HCT116 (cell line): ENCODE measurements around the gene PSKH1. TPM values are rescaled to one million over a fixed set of nuclear protein-coding genes. Genes with fewer than 3 reads are reported as not detected.
A peak's percentile ranks its signal among the peaks of the same experiment; 100 is the strongest.

ENCODE experiments used
- ATAC-seq: fragments of 200-7000 bp; cut with Tn5 transposase; 2 replicates; pipeline ENCODE4 v1.9.1; 2020; ENCODE audit warnings: mild to moderate bottlenecking, moderate library complexity
- BruUV-seq: library from RNA; stranded (reverse); fragments of 400-500 nt; replicated peaks from 2 replicates; lab custom pipeline; 2021; lab: Mats Ljungman, UMichigan
- CTCF ChIA-PET: fragments of 300-600 bp; sonication (Branson Sonifier 250); formaldehyde crosslinking; loops from one replicate; lab custom pipeline; 2021; ENCODE audit warnings: antibody characterized with exemption; lab: Charles Lee
- POLR2A ChIA-PET: fragments of 300-600, 350-600 bp; sonication (Branson Sonifier 250); formaldehyde crosslinking; loops from one replicate; lab custom pipeline; 2021; ENCODE audit warnings: antibody characterized with exemption; lab: Charles Lee
- RAD21 ChIA-PET, 2 experiments: fragments of 300-600 bp; sonication (Branson Sonifier 250); formaldehyde crosslinking; loops; one replicate each; lab custom pipeline; 2023; ENCODE audit warnings: low total read pairs in 2 of 2; ENCODE audit not compliant: uncharacterized antibody in 2 of 2, unreplicated experiment in 2 of 2, low non-redundant PET in 1 of 2; lab: Charles Lee
- DNase-seq: peaks from one replicate; pipeline ENCODE4 v3.0.0-alpha.2; 2010; ENCODE audit warnings: low read depth, low spot score
- H2AFZ ChIP-seq: fragments of 200-600 bp; shearing (Covaris generic), sonication (generic); 2 replicates; pipeline ENCODE4 v1.6.1; 2017; ENCODE audit warnings: low read depth, mixed run types, mixed read lengths, antibody characterized with exemption, low read length; ENCODE audit not compliant: poor library complexity, severe bottlenecking
- H3K27ac ChIP-seq: 2 replicates; pipeline ENCODE4 v1.5.1; 2012; ENCODE audit warnings: low read depth, low read length
- H3K27me3 ChIP-seq: fragments of 200-600 bp; sonication (generic); 2 replicates; pipeline ENCODE4 v1.6.1; 2016; ENCODE audit warnings: mixed run types, low read length, mixed read lengths; ENCODE audit not compliant: insufficient read depth
- H3K36me3 ChIP-seq, 2 experiments: fragments of 200-500 bp in 1 of 2; fragments of 200-600 bp in 1 of 2; sonication (Bioruptor generic) in 1 of 2; sonication (generic) in 1 of 2; 2 replicates each; pipeline versions ENCODE4 v1.5.1 to v1.6.1; 2014 to 2016; ENCODE audit warnings: low read length in 2 of 2, inconsistent platforms in 1 of 2, mixed read lengths in 1 of 2, mixed run types in 1 of 2; ENCODE audit not compliant: insufficient read depth in 2 of 2, control insufficient read depth in 1 of 2
- H3K4me1 ChIP-seq, 2 experiments: fragments of 200-600 bp in 1 of 2; sonication (generic) in 1 of 2; 2 replicates each; pipeline versions ENCODE4 v1.5.1 to v1.6.1; 2012 to 2017; ENCODE audit warnings: low read length in 2 of 2, inconsistent platforms in 1 of 2, mild to moderate bottlenecking in 1 of 2, mixed read lengths in 1 of 2, mixed run types in 1 of 2, moderate library complexity in 1 of 2; ENCODE audit not compliant: insufficient read depth in 2 of 2, control insufficient read depth in 1 of 2
- H3K4me2 ChIP-seq: fragments of 200-600 bp; sonication (generic); 2 replicates; pipeline ENCODE4 v1.6.1; 2017; ENCODE audit warnings: mixed run types, low read length, mixed read lengths
- H3K4me3 ChIP-seq, 2 experiments: fragments of 200-600 bp in 1 of 2; sonication (generic) in 1 of 2; replicated peaks in 1 of 2; 2 replicates each; pipeline ENCODE4 v1.5.1; 2011 to 2016; ENCODE audit warnings: low read length in 2 of 2, control low read depth in 1 of 2, low read depth in 1 of 2, mild to moderate bottlenecking in 1 of 2, mixed read lengths in 1 of 2, mixed run types in 1 of 2
- H3K79me2 ChIP-seq: fragments of 200-600 bp; sonication (generic); 2 replicates; pipeline ENCODE4 v1.6.1; 2017; ENCODE audit warnings: mild to moderate bottlenecking, mixed run types, low read length, moderate library complexity, mixed read lengths; ENCODE audit not compliant: insufficient read depth
- H3K9ac ChIP-seq: fragments of 200-600 bp; sonication (generic); 2 replicates; pipeline ENCODE4 v1.6.1; 2016; ENCODE audit warnings: low read length, mixed read lengths
- H3K9me2 ChIP-seq: fragments of 200-600 bp; sonication (generic), shearing (Covaris generic); 2 replicates; pipeline ENCODE4 v1.6.1; 2017; ENCODE audit warnings: mixed run types, mild to moderate bottlenecking, moderate library complexity; ENCODE audit not compliant: insufficient read depth
- H3K9me3 ChIP-seq, 2 experiments: fragments of 200-500 bp in 1 of 2; fragments of 200-600 bp in 1 of 2; sonication (Bioruptor generic) in 1 of 2; sonication (generic) in 1 of 2; 2 replicates each; pipeline ENCODE4 v1.6.1; 2014 to 2017; ENCODE audit warnings: low read length in 2 of 2, mixed read lengths in 2 of 2, inconsistent platforms in 1 of 2, low read depth in 1 of 2, mild to moderate bottlenecking in 1 of 2, mixed run types in 1 of 2, moderate library complexity in 1 of 2; ENCODE audit not compliant: control insufficient read depth in 1 of 2, insufficient read depth in 1 of 2
- H4K20me1 ChIP-seq: fragments of 200-600 bp; sonication (generic), shearing (Covaris generic); 2 replicates; pipeline ENCODE4 v1.6.1; 2017; ENCODE audit warnings: mixed run types, mild to moderate bottlenecking, moderate library complexity; ENCODE audit not compliant: insufficient read depth
- FOSL1 ChIP-seq: IDR thresholded peaks from 2 replicates; pipeline ENCODE4 v1.6.1; 2012; ENCODE audit warnings: low read depth
- POLR2A ChIP-seq: IDR thresholded peaks from 2 replicates; pipeline ENCODE4 v1.7.0; 2011; ENCODE audit warnings: borderline replicate concordance; ENCODE audit not compliant: insufficient read depth, insufficient read length; ENCODE audit errors: extremely low read depth
- POLR2AphosphoS5 ChIP-seq: IDR thresholded peaks from 2 replicates; pipeline ENCODE4 v1.6.1; 2011; ENCODE audit warnings: mild to moderate bottlenecking, low read depth, low read length, moderate library complexity
- RAD21 ChIP-seq: IDR thresholded peaks from 2 replicates; pipeline ENCODE4 v1.6.1; 2012; ENCODE audit warnings: low read depth, mild to moderate bottlenecking
- YY1 ChIP-seq: IDR thresholded peaks from 2 replicates; pipeline ENCODE4 v1.6.1; 2011; ENCODE audit warnings: low read length, low read depth, moderate library complexity, mild to moderate bottlenecking; ENCODE audit not compliant: insufficient replicate concordance; ENCODE audit errors: extremely low read depth
- intact Hi-C: fragments of 100-400 bp; cut with micrococcal nuclease; formaldehyde crosslinking; loops from 2 replicates; pipeline ENCODE4 v1.10.0; 2022
- total RNA-seq: library from RNA; stranded (reverse); gene quantifications from one replicate; pipeline ENCODE4 v1.2.1, GENCODE V29; 2021; ENCODE audit not compliant: unreplicated experiment
- TF ChIP-seq, protein P1 (sequence below), 3 experiments: fragments of 200-600 bp in 1 of 3; sonication (generic) in 1 of 3; IDR thresholded peaks in 2 of 3; conservative IDR thresholded peaks in 1 of 3; 2 replicates each; pipeline ENCODE4 v1.5.1; 2012 to 2017; ENCODE audit warnings: low read depth in 2 of 3, low read length in 2 of 3, antibody characterized with exemption in 1 of 3, borderline replicate concordance in 1 of 3, control low read depth in 1 of 3, mild to moderate bottlenecking in 1 of 3, mixed read lengths in 1 of 3, mixed run types in 1 of 3, moderate library complexity in 1 of 3; ENCODE audit not compliant: insufficient read depth in 1 of 3

Gene PSKH1
- total RNA-seq, 1 experiment from 2014 or later, result 16.2 TPM

DNA sequence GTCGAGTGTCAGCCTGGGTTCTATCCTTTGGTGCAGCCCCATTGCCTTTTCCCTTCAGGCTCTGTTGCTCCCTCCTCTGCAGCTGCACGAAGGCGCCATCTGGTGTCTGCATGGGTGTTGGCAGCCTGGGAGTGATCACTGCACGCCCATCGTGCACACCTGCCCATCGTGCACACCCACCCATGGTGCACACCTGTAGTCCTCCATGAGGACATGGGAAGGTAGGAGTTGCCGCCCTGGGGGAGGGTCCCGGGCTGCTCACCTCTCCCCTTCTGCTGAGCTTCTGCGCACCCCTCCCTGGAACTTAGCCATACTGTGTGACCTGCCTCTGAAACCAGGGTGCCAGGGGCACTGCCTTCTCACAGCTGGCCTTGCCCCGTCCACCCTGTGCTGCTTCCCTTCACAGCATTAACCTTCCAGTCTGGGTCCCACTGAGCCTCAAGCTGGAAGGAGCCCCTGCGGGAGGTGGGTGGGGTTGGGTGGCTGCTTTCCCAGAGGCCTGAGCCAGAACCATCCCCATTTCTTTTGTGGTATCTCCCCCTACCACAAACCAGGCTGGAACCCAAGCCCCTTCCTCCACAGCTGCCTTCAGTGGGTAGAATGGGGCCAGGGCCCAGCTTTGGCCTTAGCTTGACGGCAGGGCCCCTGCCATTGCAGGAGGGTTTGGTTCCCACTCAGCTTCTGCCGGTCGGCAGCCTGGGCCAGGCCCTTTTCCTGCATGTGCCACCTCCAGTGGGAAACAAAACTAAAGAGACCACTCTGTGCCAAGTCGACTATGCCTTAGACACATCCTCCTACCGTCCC lies 35.7 kb downstream of the PSKH1 start:
- H3K9ac ChIP-seq, result no peak overlapping the region
- ATAC-seq, result peak; percentile 88
- no peaks in the 10 kb centered on the region for H3K9me2 ChIP-seq
- no peak overlapping the region for H2AFZ ChIP-seq
- H3K4me1 ChIP-seq, result no peaks in the 10 kb centered on the region; a peak in 1 of 4 replicates
- no peak overlapping the region for H3K4me2 ChIP-seq
- 0 out of 2 replicates have a peak, but pooled peaks cover 2% of the 10 kb centered on the region for H3K79me2 ChIP-seq
- no peaks in the 10 kb centered on the region for H3K27me3 ChIP-seq
- H3K27ac ChIP-seq, result no peak overlapping the region
- H3K9me3 ChIP-seq, result no peaks in the 10 kb centered on the region
- H3K4me3 ChIP-seq, result no peak overlapping the region
- H3K36me3 ChIP-seq, result peaks cover 0 to 4% of the 10 kb centered on the region in 2 experiments; a peak in 2 of 4 replicates
- peak; percentile 24 for DNase-seq
- RAD21 ChIA-PET, result no interaction called here
- POLR2A ChIA-PET, result no interaction called here
- intact Hi-C loops, result loop anchor here (1.0 kb wide), 2 partner anchors 45 to 256 kb away; no protein-coding TSS in a partner anchor
- no TSS peak for BruUV-seq
- TF ChIP-seq YY1, result no peak
- no peak for TF ChIP-seq POLR2A
- TF ChIP-seq POLR2AphosphoS5, result peak; percentile 19; the same call in 1 of the 2 replicates
- TF ChIP-seq FOSL1, result no peak
- peak; percentile 94 for TF ChIP-seq RAD21
- TF ChIP-seq, protein P1, sequence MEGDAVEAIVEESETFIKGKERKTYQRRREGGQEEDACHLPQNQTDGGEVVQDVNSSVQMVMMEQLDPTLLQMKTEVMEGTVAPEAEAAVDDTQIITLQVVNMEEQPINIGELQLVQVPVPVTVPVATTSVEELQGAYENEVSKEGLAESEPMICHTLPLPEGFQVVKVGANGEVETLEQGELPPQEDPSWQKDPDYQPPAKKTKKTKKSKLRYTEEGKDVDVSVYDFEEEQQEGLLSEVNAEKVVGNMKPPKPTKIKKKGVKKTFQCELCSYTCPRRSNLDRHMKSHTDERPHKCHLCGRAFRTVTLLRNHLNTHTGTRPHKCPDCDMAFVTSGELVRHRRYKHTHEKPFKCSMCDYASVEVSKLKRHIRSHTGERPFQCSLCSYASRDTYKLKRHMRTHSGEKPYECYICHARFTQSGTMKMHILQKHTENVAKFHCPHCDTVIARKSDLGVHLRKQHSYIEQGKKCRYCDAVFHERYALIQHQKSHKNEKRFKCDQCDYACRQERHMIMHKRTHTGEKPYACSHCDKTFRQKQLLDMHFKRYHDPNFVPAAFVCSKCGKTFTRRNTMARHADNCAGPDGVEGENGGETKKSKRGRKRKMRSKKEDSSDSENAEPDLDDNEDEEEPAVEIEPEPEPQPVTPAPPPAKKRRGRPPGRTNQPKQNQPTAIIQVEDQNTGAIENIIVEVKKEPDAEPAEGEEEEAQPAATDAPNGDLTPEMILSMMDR (IDR thresholded peaks at IDR 0.05 in 2 of 3, conservative IDR thresholded peaks at IDR 0.05 in 1 of 3; ENCODE audit: borderline replicate concordance in 1 of 3, insufficient read depth in 1 of 3, low read depth in 2 of 3, low read length in 2 of 3), result peak; percentile 95 to 98 (median 96)
- CTCF ChIA-PET, result interaction anchor here (0.7 to 1.3 kb wide), 5 partner anchors 43 to 407 kb away, joined by 3 to 5 read pairs (median 3); no protein-coding TSS in a partner anchor
- H4K20me1 ChIP-seq, result no peaks in the 10 kb centered on the region
